HG03354 (cell line): ENCODE results near the gene FEN1.
A peak's percentile ranks its signal among the peaks of the same experiment; 100 is the strongest.

ENCODE experiments used
- ATAC-seq: cut with Tn5 transposase; IDR thresholded peaks from one replicate; pipeline ENCODE4 v1.9.1; 2021; ENCODE audit warnings: mild to moderate bottlenecking; ENCODE audit not compliant: unreplicated experiment, poor library complexity, severe bottlenecking

FEN1 gene

DNA sequence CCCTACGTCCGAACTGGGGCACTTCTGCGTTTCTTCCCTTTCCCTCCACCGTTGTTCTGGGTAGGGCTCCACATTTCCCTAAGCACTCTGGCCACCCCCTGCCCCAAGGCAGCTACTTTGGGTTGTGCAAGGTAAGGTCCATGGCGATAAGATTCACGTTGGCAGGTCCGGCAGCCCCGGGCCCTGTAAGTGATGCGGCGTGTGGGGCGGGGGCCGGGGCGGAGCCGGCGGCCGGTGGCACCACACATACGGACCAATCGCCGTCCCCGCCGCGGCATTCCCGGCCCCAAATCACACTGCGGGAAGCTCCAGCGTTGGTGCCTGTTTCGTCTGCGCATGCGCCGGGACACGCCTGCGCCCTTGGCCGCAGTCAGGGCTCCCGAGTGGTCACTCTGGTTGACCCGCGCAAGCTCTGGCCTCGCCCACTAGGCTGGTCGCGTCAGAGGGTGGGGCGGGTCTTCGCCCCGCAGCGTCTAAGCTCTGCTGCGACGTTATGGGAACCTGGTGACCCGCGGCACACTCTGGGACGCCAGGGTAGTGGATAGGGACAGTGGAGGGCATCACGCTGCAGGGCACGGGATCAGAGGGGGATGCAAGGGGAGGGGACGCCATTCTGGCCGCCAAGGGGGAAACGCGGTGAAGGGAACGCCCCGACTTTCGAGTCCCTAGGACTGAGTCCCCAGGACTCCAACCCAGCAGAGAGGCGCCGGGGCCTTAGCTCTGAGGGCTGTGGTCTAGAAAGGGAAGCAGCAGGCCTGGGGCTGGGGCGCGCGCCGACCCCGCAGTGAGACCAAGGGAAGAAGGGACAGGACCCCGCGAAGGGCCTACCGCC is 22.5 kb downstream of the FEN1 start:
- peak; percentile 55 for ATAC-seq

GRCh38 chr11:61815790-61816735 is 23.4 kb downstream of the FEN1 start:
- ATAC-seq, result peak; percentile 50

GRCh38 chr11:61816736-61817455 is 24.2 kb downstream of the FEN1 start, which contains the start of gene FADS1:
FADS1 (minus strand) TSS chr11:61817003; CDS start chr11:61816929, 74 bp downstream.
- peak; percentile 56 for ATAC-seq

DNA sequence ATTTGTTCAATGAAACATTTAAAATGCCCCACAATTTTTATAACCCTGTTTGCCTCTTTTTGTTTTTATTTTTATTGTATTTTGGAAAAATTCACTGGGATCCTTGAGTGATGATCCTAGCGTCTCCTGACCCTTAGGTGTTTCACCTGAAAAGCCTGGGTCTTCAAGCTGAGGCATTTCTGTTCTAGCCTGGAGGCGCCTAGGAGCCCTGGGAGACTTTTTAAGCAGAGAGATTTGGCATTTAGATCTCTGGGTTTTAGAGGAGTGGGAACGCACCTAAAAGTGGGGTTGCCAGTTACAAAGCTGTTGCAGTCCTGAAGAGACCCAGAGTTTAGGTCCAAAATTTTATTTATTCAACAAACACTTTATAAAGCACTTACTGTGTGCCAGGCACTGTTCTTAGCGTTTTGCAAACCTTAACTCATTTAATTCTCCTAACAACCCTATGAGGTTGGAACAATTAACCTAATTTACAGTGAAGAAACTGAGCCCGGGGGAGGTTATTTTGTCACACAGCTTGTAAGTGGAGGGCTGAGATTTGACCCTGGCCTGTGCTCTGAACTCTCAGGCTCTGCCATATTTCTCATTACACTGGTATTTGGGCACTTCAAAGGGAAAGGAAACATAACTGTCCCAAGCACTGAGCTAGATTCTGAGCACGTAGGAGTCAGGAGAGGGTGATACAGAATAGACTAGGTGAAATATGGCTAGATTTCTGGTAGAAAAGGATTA is 24.9 kb downstream of the FEN1 start:
- no peak for ATAC-seq

DNA sequence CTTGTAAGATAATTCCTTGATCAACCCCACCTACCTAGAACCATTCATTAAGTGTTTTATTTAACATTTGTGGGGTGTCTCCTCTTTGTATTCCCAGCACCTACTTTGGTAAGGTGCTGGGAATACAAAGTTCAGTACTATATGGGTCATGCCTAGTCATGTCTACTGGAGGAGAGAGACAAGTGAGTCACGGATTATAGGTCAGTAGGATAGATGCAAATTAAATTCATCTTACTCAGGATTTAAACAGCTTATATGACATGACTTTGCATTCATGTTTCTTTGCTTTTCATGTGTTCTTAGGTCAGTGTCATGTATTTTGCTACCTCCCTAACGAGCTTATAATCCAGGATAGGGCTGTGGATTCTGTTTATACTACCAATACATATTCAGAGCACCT is 27.5 kb downstream of the FEN1 start:
- ATAC-seq, result no peak

GRCh38 chr11:61826930-61827570 is 34.3 kb downstream of the FEN1 start:
- peak; percentile 21 for ATAC-seq

GRCh38 chr11:61827571-61828378 is 35.1 kb downstream of the FEN1 start, which contains the start of gene FADS2:
FADS2 (plus strand) TSS chr11:61828300; CDS start chr11:61828391, 91 bp downstream.
- peak; percentile 73 for ATAC-seq

GRCh38 chr11:61828379-61828628 is 35.6 kb downstream of the FEN1 start:
- ATAC-seq, result peak; percentile 5

GRCh38 chr11:61828629-61829407 is 36.1 kb downstream of the FEN1 start:
- peak; percentile 28 for ATAC-seq

DNA sequence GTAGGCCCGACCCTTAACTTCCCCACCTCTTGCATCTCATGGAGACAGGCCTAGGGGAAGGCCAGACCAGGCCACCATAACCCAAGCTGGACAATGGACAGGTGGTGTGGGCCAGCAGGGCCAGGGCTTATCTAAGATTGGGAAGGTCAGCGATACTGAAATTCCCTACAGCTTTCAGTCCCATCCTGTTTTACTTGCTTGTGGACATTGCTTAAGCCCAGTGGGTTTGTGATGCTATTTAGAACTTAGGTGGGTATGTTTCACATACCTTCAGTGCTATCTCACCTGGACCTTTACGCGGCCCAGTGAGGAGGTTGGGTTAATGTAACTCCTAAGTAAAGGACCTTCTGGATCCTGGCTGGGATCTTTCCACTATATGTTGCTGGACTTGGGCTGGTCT is 37.1 kb downstream of the FEN1 start:
- no peak for ATAC-seq

GRCh38 chr11:61830237-61831105 is 37.8 kb downstream of the FEN1 start:
- no peak for ATAC-seq

DNA sequence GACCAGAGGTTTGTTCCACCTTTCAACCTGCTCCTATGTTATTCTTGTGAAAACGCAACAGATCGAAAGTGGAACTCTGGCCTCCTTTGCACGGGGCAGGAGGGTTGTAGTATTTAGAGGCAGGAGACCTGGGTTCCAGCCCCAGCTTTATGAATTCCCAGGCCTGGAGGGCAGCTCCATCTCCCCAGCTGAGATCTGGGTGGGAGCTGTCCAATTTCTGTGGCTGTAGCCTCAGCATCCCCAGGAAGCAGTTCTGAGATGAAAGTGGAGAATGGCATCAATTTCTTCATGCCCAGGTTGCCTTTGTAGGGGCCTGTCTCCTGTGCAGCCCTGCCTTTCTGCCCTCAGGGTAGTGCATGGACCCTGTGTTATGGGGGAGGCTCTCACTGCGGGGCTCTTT is 39.5 kb downstream of the FEN1 start:
- no peak for ATAC-seq

DNA sequence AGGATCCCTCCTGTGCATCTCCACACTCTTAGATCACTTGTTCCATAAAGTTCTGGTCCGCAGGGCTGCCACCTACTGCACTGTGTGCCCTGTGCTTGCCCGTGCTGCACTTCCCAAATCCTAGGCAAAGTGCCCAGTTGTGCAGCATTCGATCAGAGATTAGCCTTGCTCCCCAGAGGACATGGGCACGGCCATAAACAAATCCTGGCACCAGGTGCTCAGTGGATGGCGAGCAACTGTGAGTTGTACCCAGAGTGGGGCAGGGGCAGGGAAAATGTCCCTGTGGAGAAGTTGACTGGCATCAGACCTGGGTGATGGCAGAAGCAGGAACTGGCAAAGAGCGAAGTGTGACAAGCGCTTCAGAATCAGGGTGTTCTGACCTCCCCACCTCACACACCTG is 40.0 kb downstream of the FEN1 start:
- ATAC-seq, result no peak

DNA sequence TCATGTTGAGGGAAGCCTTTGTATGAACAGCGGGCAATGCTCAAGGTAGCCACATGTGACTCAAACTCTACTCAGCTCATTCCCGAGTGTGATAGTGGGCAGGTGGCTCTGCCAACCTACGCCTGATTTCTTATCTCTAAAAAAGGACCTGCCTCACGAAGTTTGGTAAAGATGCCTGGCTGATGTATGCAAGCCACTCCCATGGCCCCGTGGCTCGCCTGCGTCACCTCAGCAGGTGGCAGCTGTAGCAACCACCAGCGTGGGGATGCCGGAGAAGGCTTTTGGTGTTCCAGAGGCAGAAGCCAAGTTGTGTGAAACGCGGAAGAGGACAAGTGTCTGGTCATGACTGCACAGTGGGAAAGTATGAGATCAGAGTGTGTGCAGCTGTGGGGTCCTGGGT is 40.8 kb downstream of the FEN1 start:
- no peak for ATAC-seq

DNA sequence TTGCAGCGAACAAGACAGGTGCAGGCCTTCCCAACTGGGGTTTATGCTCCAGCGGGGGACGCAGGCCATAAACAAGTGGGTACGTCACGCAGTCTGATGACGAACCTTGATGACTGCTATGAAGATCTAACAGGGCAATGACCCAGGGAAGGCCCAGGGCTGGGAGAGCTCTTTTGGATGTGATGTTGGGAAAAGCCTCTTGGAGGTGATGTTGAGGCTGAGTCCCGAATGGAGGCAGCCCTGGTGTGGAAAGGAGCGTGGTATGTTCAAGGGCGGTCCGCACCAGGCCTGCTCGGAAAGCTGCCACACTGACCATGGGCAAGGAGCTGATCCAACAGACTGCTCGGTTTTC is 41.2 kb downstream of the FEN1 start:
- ATAC-seq, result no peak

GRCh38 chr11:61834278-61835048 is 41.8 kb downstream of the FEN1 start:
- peak; percentile 93 for ATAC-seq
